Activated naive CD8-positive, alpha-beta T cell treated with anti-CD3 and anti-CD28 coated beads, Interleukin-2, amount 50 U/mL, for 16 hours (primary cell): ENCODE measurements around the gene FGF18.

Source experiments
- DNase-seq: peaks from one replicate; pipeline ENCODE4 v3.0.0-alpha.2; 2020; ENCODE audit warnings: low read depth, low spot score

FGF18 gene

GRCh38 chr5:171422902-171423663, 3.6 kb downstream of the FGF18 start:
- DNase-seq, result no peak

- no peak for DNase-seq
These were observed 5.3 kb downstream of the FGF18 start for GRCh38 chr5:171424726-171425125.

- no peak for DNase-seq
These were observed 6.3 kb downstream of the FGF18 start for GRCh38 chr5:171425596-171426244.

GRCh38 chr5:171426266-171426665, 6.8 kb downstream of the FGF18 start:
- DNase-seq, result no peak

GRCh38 chr5:171426680-171427079, 7.2 kb downstream of the FGF18 start:
- DNase-seq, result no peak

- no peak for DNase-seq
These were observed 8.1 kb downstream of the FGF18 start for GRCh38 chr5:171427318-171428167.

- DNase-seq, result no peak
These were observed 8.8 kb downstream of the FGF18 start for GRCh38 chr5:171428168-171428696.

GRCh38 chr5:171428809-171429542, 9.5 kb downstream of the FGF18 start:
- no peak for DNase-seq

GRCh38 chr5:171429543-171429910, 10.1 kb downstream of the FGF18 start:
- DNase-seq, result no peak

- no peak for DNase-seq
These were observed 11.9 kb downstream of the FGF18 start for GRCh38 chr5:171431251-171431777.

GRCh38 chr5:171432076-171432475, 12.6 kb downstream of the FGF18 start:
- no peak for DNase-seq

- no peak for DNase-seq
These were observed 13.3 kb downstream of the FGF18 start for GRCh38 chr5:171432583-171433351.

- DNase-seq, result no peak
These were observed 13.9 kb downstream of the FGF18 start for GRCh38 chr5:171433352-171433698.

- no peak for DNase-seq
These were observed 14.7 kb downstream of the FGF18 start for GRCh38 chr5:171433982-171434676.

- no peak for DNase-seq
These were observed 15.4 kb downstream of the FGF18 start for GRCh38 chr5:171434874-171435273.

- no peak for DNase-seq
These were observed 16.5 kb downstream of the FGF18 start for GRCh38 chr5:171435908-171436307.

- DNase-seq, result no peak
These were observed 17.4 kb downstream of the FGF18 start for GRCh38 chr5:171436804-171437285.

GRCh38 chr5:171437286-171437821, 17.9 kb downstream of the FGF18 start:
- DNase-seq, result no peak

- DNase-seq, result no peak
These were observed 19.3 kb downstream of the FGF18 start for GRCh38 chr5:171438738-171439137.
